Activated CD8-positive, alpha-beta T cell treated with anti-CD3 and anti-CD28 coated beads, Interleukin-2, amount 10 ng/mL, durations not matched to agents 7 days and 5 days (primary cell): ENCODE measurements around the gene ATP10A. TPM values are rescaled to one million over a fixed set of nuclear protein-coding genes. Genes with fewer than 3 reads are reported as not detected.

Source experiments
- ATAC-seq: fragments of 150-1000 bp; cut with Tn5 transposase; one replicate; pipeline ENCODE4 v1.10.0; 2021; ENCODE audit warnings: moderate library complexity
- CTCF ChIA-PET: fragments of 350-600 bp; sonication (Branson Sonifier 250); formaldehyde crosslinking; loops from one replicate; lab custom pipeline; 2021; ENCODE audit warnings: antibody characterized with exemption; lab: Charles Lee
- POLR2A ChIA-PET: fragments of 350-600 bp; sonication (Branson Sonifier 250); formaldehyde crosslinking; loops from one replicate; lab custom pipeline; 2021; ENCODE audit warnings: antibody characterized with exemption; lab: Charles Lee
- DNase-seq: peaks from one replicate; pipeline ENCODE4 v3.0.0-alpha.2; 2020
- H3K27ac Mint-ChIP-seq: one replicate; pipeline ENCODE4 v1.8.0; 2021; ENCODE audit warnings: mild to moderate bottlenecking, mixed read lengths
- H3K27me3 Mint-ChIP-seq: one replicate; pipeline ENCODE4 v1.8.0; 2021; ENCODE audit warnings: low read depth, mixed read lengths
- H3K36me3 Mint-ChIP-seq: one replicate; pipeline ENCODE4 v1.8.0; 2021; ENCODE audit warnings: low read depth, mixed read lengths
- H3K4me1 Mint-ChIP-seq: one replicate; pipeline ENCODE4 v1.8.0; 2021; ENCODE audit warnings: low read depth, mixed read lengths
- H3K4me3 Mint-ChIP-seq: one replicate; pipeline ENCODE4 v1.8.0; 2021; ENCODE audit warnings: mild to moderate bottlenecking, mixed read lengths
- H3K9me3 Mint-ChIP-seq: one replicate; pipeline ENCODE4 v1.8.0; 2022; ENCODE audit warnings: mixed read lengths; ENCODE audit not compliant: insufficient read depth
- total RNA-seq, 2 experiments: library from RNA; stranded (reverse); gene quantifications; one replicate each; pipeline ENCODE4 v1.2.3, GENCODE V29; 2021

ATP10A gene
- total RNA-seq, 2 experiments from 2014 or later = 53.8 to 58.9 TPM

- CTCF ChIA-PET = interaction anchor here (1.0 kb wide), 1 partner anchor 221 kb away, joined by 3 read pairs; no protein-coding TSS in a partner anchor
- Mint-ChIP-seq H3K27me3 (no peaks in the 10 kb centered on the region), H3K9me3 (no peaks in the 10 kb centered on the region), H3K4me1 (no peaks in the 10 kb centered on the region), H3K4me3 (no peak overlapping the region), H3K27ac (no peak overlapping the region), H3K36me3 (peaks cover 59% of the 10 kb centered on the region)
- ATAC-seq (no peak), DNase-seq (no peak)
- POLR2A ChIA-PET = no interaction called here
Measured at GRCh38 chr15:25694823-25695312, 168.3 kb downstream of the ATP10A start.

DNA sequence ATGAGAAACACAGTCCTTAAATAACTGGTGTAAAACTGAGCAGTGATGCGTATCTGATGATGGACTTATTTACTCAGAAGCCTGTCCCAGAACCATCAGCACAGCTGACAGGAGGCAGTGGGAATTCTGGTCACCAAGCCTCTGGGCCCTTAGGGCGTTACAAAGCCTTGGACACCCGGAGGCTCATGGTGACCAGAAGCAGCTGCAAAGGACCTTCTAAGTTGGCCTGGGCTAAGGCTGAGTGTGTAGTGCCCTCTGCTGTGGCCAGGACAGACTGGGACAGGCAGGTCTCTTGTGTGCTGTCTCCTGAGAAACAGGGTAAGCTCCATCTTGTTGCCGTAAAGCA lies 168.9 kb downstream of the ATP10A start:
- Mint-ChIP-seq H3K27me3 (no peaks in the 10 kb centered on the region), H3K9me3 (no peaks in the 10 kb centered on the region), H3K36me3 (peaks cover 63% of the 10 kb centered on the region), H3K4me3 (no peak overlapping the region), H3K4me1 (no peaks in the 10 kb centered on the region), H3K27ac (no peak overlapping the region)
- CTCF ChIA-PET = no interaction called here
- no peak for ATAC-seq
- no peak for DNase-seq
- POLR2A ChIA-PET = no interaction called here

DNA sequence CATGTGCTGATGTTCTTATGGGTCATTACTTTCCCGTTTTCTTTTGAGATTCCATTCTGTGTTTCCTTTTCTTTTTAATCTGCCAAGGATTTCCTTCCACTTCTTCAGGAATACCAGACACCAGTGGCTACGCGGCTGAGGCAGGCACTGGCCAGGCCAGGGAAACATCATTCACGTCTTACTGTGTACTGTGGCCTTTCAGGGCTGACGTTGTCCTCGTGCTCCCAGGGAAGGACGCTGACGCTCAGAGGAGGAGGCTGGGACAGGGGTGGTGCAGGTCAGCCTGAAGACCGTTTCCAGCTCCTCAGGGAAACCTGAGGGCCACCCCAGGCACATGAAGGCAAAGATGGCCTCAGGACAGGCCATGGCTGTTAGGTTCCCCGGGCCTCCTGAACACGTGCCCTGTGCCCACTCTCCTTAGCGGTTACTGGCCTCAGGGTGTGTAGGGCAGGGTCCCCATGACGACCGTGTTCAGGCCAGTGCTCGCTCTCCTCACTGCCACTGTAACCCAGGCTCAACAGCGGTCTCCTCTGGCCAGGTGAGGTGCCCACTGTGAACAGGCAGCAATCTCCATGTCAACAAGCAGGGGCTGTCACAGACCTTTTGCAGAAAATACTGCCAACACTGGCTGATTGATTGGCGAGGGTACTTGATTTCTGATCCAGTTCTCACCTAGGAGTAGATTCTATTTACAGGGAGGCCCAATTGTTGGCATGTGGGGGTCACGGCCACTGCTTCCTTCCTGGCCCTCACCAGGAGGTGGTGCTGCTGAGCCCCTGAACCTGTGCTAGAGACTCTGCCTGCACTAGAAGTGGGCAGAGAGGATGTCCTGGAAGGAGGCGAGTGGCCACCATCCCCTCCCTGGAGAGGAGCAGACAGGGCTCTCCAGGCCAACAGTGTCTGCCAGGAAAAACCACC lies 169.5 kb downstream of the ATP10A start:
- DNase-seq (peak; percentile 53), ATAC-seq (peak; percentile 61)
- no peak overlapping the region for H3K4me3 Mint-ChIP-seq
- no peak overlapping the region for H3K27ac Mint-ChIP-seq
- ChIA-PET POLR2A (no interaction called here), CTCF (no interaction called here)
- peaks cover 58% of the 10 kb centered on the region for H3K36me3 Mint-ChIP-seq
- no peaks in the 10 kb centered on the region for H3K9me3 Mint-ChIP-seq
- no peaks in the 10 kb centered on the region for H3K27me3 Mint-ChIP-seq
- no peaks in the 10 kb centered on the region for H3K4me1 Mint-ChIP-seq

DNA sequence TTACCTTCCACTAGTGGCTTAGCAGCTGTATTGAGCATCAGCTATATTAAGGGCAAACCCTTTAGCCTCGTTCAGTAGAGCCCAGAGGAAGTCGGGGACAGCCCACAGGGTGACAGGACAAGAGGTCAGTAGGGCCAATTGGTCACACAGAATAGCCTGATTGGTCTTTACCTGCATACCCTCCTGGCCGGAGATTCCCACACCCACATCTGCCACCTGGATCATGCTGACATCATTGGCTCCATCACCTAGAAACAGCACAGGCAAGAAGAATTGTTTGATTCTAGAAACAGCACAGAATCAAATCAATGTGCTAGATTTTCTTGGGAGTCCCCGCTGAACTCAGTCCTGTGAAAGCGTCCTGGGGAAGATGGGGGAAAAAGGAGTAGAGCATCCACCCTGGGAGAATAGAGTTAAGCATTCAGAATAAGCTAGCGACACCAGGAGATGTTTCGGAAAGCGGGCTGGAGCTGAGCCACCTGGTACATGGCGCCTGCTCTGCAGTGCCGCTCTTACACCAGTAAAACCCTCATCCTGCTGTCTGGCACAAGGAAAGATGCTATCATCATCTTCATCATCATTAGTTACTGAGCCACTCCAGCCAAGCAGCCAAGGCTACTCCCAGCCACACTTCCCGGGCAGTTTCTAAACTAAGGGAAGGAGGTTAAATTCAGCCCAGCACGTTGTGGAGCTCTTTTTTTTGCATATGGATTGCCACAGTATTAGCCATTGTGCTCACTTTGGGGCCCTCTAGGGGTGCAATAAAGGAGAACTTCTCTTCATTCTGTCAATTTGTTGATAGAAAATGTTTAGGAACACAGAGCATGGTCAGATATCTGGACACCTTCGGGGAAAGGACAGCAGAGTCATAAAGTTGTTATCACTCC lies 171.3 kb downstream of the ATP10A start:
- POLR2A ChIA-PET = no interaction called here
- H3K4me1 Mint-ChIP-seq = no peaks in the 10 kb centered on the region
- H3K27me3 Mint-ChIP-seq = no peaks in the 10 kb centered on the region
- ATAC-seq (no peak), DNase-seq (no peak)
- H3K4me3 Mint-ChIP-seq = no peak overlapping the region
- H3K9me3 Mint-ChIP-seq = no peaks in the 10 kb centered on the region
- H3K27ac Mint-ChIP-seq = no peak overlapping the region
- H3K36me3 Mint-ChIP-seq = peaks cover 68% of the 10 kb centered on the region
- CTCF ChIA-PET = no interaction called here

GRCh38 chr15:25690673-25691543 lies 172.2 kb downstream of the ATP10A start:
- peaks cover 67% of the 10 kb centered on the region for H3K36me3 Mint-ChIP-seq
- no peak overlapping the region for H3K27ac Mint-ChIP-seq
- H3K4me3 Mint-ChIP-seq = no peak overlapping the region
- no peak for DNase-seq
- no peaks in the 10 kb centered on the region for H3K27me3 Mint-ChIP-seq
- H3K4me1 Mint-ChIP-seq = no peaks in the 10 kb centered on the region
- H3K9me3 Mint-ChIP-seq = no peaks in the 10 kb centered on the region
- no peak for ATAC-seq
- ChIA-PET POLR2A (no interaction called here), CTCF (interaction anchor here (0.9 kb wide), 1 partner anchor 243 kb away, joined by 4 read pairs; no protein-coding TSS in a partner anchor)

GRCh38 chr15:25689592-25689991 lies 173.5 kb downstream of the ATP10A start:
- Mint-ChIP-seq H3K9me3 (no peaks in the 10 kb centered on the region), H3K4me3 (no peak overlapping the region), H3K27me3 (no peaks in the 10 kb centered on the region), H3K27ac (peak overlapping the region; percentile 7), H3K4me1 (no peaks in the 10 kb centered on the region), H3K36me3 (peaks cover 72% of the 10 kb centered on the region)
- ATAC-seq (no peak), DNase-seq (no peak)
- CTCF ChIA-PET = no interaction called here
- POLR2A ChIA-PET = no interaction called here

DNA sequence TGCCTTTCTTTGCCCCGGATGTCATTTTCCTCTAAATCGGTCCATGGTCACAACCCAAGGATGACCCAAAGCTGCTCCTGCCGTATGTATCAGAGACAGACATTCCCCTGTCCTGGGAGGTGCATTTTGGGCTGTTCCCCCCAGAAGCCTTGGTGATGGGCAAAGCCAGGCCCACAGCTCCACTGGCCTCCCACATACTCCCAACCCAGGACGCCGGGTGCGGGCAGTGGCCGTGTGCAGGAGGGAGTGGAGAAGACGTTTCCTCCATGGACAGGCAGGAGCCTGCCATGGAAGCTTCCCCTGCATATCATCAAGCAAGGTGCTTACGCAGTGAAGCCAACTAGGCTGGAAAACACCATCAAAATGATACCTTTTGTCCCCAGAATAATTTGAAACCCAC lies 175.0 kb downstream of the ATP10A start:
- H3K36me3 Mint-ChIP-seq = peaks cover 72% of the 10 kb centered on the region
- H3K9me3 Mint-ChIP-seq = no peaks in the 10 kb centered on the region
- ATAC-seq = no peak
- ChIA-PET CTCF (no interaction called here), POLR2A (no interaction called here)
- no peak overlapping the region for H3K4me3 Mint-ChIP-seq
- H3K27me3 Mint-ChIP-seq = no peaks in the 10 kb centered on the region
- H3K27ac Mint-ChIP-seq = no peak overlapping the region
- DNase-seq = no peak
- H3K4me1 Mint-ChIP-seq = no peaks in the 10 kb centered on the region

DNA sequence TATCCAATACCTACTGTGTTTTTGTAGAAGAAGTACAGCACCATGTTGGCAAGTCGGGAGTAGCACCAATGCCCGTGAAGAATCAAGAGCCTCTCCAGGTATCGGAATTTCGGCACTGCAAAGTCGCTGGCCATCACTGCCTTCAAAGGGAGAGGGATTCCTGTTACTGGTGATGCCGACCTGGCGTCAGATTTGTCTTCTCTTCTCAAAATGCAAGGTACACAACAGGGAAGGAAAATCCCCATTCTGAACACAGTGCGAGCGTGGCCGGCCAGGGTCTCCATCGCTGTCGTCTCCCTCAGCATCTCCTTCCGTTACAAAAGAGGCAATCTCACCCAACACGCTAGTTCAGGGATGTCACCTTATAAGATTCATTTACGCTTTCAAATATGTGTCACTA lies 175.4 kb downstream of the ATP10A start:
- H3K9me3 Mint-ChIP-seq = no peaks in the 10 kb centered on the region
- no peak for DNase-seq
- no peak overlapping the region for H3K4me3 Mint-ChIP-seq
- CTCF ChIA-PET = no interaction called here
- no peaks in the 10 kb centered on the region for H3K4me1 Mint-ChIP-seq
- peaks cover 75% of the 10 kb centered on the region for H3K36me3 Mint-ChIP-seq
- ATAC-seq = no peak
- no peaks in the 10 kb centered on the region for H3K27me3 Mint-ChIP-seq
- POLR2A ChIA-PET = no interaction called here
- no peak overlapping the region for H3K27ac Mint-ChIP-seq

DNA sequence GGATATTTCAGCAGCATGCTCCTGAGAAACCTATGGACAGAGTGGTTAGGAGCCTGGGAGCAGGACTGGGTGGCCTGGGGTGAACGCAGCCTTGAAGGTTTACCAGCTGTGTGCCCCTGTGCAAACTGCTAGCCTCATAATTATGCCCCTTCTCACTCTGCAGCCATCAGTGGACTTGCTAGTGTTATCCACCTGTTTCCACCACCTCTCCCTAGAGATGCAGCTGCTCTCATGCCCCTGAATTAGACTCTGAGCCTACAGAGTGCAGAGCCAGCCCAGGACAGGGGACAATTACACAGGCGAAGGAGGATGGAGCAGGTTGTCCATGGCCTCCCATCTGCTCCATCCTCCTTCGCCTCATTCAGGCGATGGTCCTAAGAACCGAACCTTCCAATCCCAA lies 175.9 kb downstream of the ATP10A start:
- Mint-ChIP-seq H3K36me3 (peaks cover 73% of the 10 kb centered on the region), H3K27ac (no peak overlapping the region)
- CTCF ChIA-PET = no interaction called here

DNA sequence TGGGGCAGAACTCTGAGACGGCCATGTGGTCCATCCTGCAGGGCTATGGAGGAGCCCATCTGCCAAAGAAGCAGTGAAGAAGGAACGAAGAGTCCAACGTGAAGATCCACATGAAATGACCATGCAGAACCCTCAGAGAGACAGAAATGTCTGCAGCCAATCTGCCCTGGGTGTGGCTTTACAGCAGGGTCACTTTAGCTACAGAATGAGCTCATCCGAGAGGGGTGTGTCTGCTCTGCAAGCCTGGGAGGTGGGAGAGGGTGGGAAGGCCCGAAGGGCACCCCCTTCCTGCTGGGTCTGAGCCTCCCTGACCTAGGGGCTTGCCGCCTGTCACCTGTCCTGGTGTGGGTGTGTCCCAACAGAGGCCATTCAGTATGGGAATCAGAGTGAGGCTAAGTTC lies 176.3 kb downstream of the ATP10A start:
- H3K36me3 Mint-ChIP-seq = peaks cover 75% of the 10 kb centered on the region

More for the DNA sequence above, 175.9 kb downstream of the ATP10A start:
- H3K27me3 Mint-ChIP-seq = no peaks in the 10 kb centered on the region
- POLR2A ChIA-PET = no interaction called here
- H3K4me3 Mint-ChIP-seq = no peak overlapping the region
- DNase-seq (no peak), ATAC-seq (no peak)
- no peaks in the 10 kb centered on the region for H3K9me3 Mint-ChIP-seq
- no peaks in the 10 kb centered on the region for H3K4me1 Mint-ChIP-seq

More for the DNA sequence above, 176.3 kb downstream of the ATP10A start:
- H3K9me3 Mint-ChIP-seq = no peaks in the 10 kb centered on the region
- DNase-seq = no peak
- no peak for ATAC-seq
- ChIA-PET CTCF (no interaction called here), POLR2A (no interaction called here)
- no peak overlapping the region for H3K27ac Mint-ChIP-seq
- H3K27me3 Mint-ChIP-seq = no peaks in the 10 kb centered on the region
- no peak overlapping the region for H3K4me3 Mint-ChIP-seq
- no peaks in the 10 kb centered on the region for H3K4me1 Mint-ChIP-seq
